Esophagus muscularis mucosa (tissue), 3 donors: ENCODE results near the gene CDH4.

Experiments used
- CTCF ChIP-seq, 3 experiments: fragments of 200-600 bp in 2 of 3; fragments of 450-650 bp in 1 of 3; sonication (generic) in 2 of 3; IDR thresholded peaks; one replicate each; pipeline ENCODE4 v1.5.1; 2017 to 2019; ENCODE audit warnings: antibody characterized with exemption in 3 of 3, mild to moderate bottlenecking in 2 of 3, moderate library complexity in 1 of 3
- POLR2A ChIP-seq: fragments of 450-650 bp; IDR thresholded peaks from one replicate; pipeline ENCODE4 v1.6.1; 2017; ENCODE audit warnings: antibody characterized with exemption, moderate library complexity, mild to moderate bottlenecking, low read depth
- POLR2AphosphoS5 ChIP-seq, 2 donors: sonication (generic); formaldehyde crosslinking; IDR thresholded peaks; one replicate each; pipeline ENCODE4 v1.6.1; 2017; ENCODE audit warnings: antibody characterized with exemption in 2 of 2

- TF ChIP-seq CTCF (IDR thresholded peaks at IDR 0.05) (no peak), POLR2A (no peak), POLR2AphosphoS5 (IDR thresholded peaks at IDR 0.05) (no peak)
Measured at GRCh38 chr20:61895016-61895415, 643.0 kb downstream of the CDH4 start.
